Left lung (tissue), 10 donors: ENCODE results near the gene FBXL4. TPM values are rescaled to one million over a fixed set of nuclear protein-coding genes. Genes with fewer than 3 reads are reported as not detected.

ENCODE experiments used
- ATAC-seq: fragments of 200-7000 bp; cut with Tn5 transposase; one replicate; pipeline ENCODE4 v1.9.1; 2020; ENCODE audit warnings: moderate library complexity
- DNase-seq, 4 donors: peaks; one replicate each; pipeline ENCODE4 v3.0.0-alpha.2; 2013 to 2020
- H3K27ac ChIP-seq, 2 donors: fragments of 200-600 bp; sonication (generic) in 1 of 2; one replicate each; pipeline versions ENCODE4 v1.5.0 to v1.8.0; 2020 to 2021
- H3K27me3 ChIP-seq, 2 donors: fragments of 200-600 bp; sonication (generic) in 1 of 2; one replicate each; pipeline versions ENCODE4 v1.5.0 to v1.8.0; 2020 to 2021
- H3K36me3 ChIP-seq, 2 donors: fragments of 200-600 bp; sonication (generic) in 1 of 2; one replicate each; pipeline versions ENCODE4 v1.5.0 to v1.8.0; 2020 to 2021
- H3K4me1 ChIP-seq, 2 donors: fragments of 200-600 bp; one replicate each; pipeline ENCODE4 v1.8.0; 2021
- H3K4me3 ChIP-seq, 2 donors: fragments of 200-600 bp; sonication (generic) in 1 of 2; one replicate each; pipeline versions ENCODE4 v1.5.0 to v1.8.0; 2020 to 2021; ENCODE audit warnings: mild to moderate bottlenecking in 1 of 2
- H3K9me3 ChIP-seq, 2 donors: fragments of 200-600 bp; sonication (generic) in 1 of 2; one replicate each; pipeline versions ENCODE4 v1.5.0 to v1.8.0; 2020 to 2021
- CTCF ChIP-seq, 2 donors: fragments of 200-600 bp; sonication (generic) in 1 of 2; IDR thresholded peaks; one replicate each; pipeline versions ENCODE4 v1.5.0 to v1.8.0; 2021; ENCODE audit warnings: antibody characterized with exemption in 2 of 2
- intact Hi-C, 2 donors: fragments of 100-400 bp; cut with DNase I; formaldehyde crosslinking; loops; one replicate each; pipeline versions ENCODE4 v1.11.2 to v1.14.2; 2022
- polyA plus RNA-seq, 6 donors: library from polyadenylated mRNA; unstranded; fragments of 120-200 nt; gene quantifications; one replicate each; pipeline ENCODE4 v1.2.1, GENCODE V29; 2013; ENCODE audit not compliant: insufficient read length in 6 of 6
- total RNA-seq, 2 donors: library from RNA; stranded (reverse); fragmentation: NEBNext Ultra II Directional; extraction: Animal tissue kit (Norgen Biotek cat#: 25700); gene quantifications; one replicate each; pipeline ENCODE4 v1.2.1, GENCODE V29; 2021
- donor health status: DM: no; HTN: yes; CAD: no.
- donor health status: DM: no; HTN: no; CAD: no.

Gene FBXL4
- total and polyA plus RNA-seq, 8 donors, result 18.7 to 24.4 (median 21.0) TPM

DNA sequence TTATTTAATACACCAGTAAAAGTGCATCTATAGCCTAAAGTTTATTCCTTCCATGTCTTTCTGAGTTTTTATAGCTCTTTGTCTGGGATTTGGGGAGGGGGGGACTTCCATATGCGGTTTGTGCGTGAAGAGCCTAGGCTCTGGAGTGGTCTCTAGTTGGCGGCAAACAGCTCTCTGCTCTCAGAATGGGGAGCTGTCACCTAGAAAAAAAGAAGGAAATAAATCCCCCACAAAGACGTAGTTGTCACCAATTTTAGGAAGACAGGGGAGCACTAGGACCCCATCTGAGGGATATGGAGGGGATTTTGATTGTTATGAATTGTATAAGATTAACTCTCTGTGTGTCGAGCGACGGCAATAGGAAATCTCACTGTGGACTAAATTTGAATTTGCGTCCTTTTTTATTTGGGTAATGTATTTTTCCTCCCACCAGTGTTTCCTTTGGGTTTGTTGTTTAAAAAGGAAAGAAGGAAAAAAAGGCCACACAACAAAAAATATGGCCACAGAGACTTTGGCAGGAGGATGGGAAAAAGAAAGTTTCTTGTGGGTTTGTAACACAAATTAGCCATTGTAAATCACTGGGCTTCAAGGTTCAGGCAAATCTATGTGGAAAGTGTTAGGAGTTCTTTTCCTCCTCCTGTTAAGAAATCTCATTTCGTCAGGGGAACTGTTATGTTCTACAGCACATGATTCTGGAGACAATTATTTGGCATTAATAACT, 106.0 kb downstream of the FBXL4 start:
- peaks cover 6 to 24% of the 10 kb centered on the region in 2 donors for H3K4me1 ChIP-seq

GRCh38 chr6:98840996-98841513, 106.7 kb downstream of the FBXL4 start:
- DNase-seq (no peak), ATAC-seq (no peak)
- Histone ChIP-seq H3K36me3 (no peaks in the 10 kb centered on the region), H3K4me3 (no peak overlapping the region), H3K4me1 (peaks cover 6 to 24% of the 10 kb centered on the region in 2 donors), H3K9me3 (no peaks in the 10 kb centered on the region), H3K27me3 (peaks cover 100% of the 10 kb centered on the region in 2 donors), H3K27ac (no peak overlapping the region)
- intact Hi-C loops, result no loop called here
- no peak for TF ChIP-seq CTCF (IDR thresholded peaks at IDR 0.05)

More for the DNA sequence above, 106.0 kb downstream of the FBXL4 start:
- Histone ChIP-seq H3K27ac (no peak overlapping the region), H3K27me3 (peaks cover 100% of the 10 kb centered on the region in 2 donors), H3K36me3 (no peaks in the 10 kb centered on the region), H3K9me3 (no peaks in the 10 kb centered on the region), H3K4me3 (no peak overlapping the region)
- no peak for ATAC-seq
- intact Hi-C loops, result no loop called here
- TF ChIP-seq CTCF (IDR thresholded peaks at IDR 0.05), result no peak
- no peak for DNase-seq

DNA sequence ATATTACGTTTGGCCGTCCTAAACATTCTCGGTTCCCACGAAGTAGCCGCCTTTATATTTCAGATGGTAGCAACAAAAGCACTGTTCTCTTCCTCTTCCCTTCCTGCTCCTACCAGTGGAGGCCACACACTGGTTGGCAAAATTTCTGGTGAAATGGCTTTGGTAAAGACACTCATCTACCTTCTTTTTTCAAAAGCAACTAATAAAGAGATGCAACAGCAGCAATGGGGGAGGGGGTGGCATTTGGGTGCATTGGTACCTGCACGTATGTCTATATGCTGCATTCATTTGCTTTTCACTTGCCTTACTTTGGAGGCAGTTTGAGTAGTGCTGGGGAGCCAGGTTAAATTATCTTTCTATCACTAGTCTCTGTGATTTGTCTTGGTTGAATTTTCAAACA, 107.4 kb downstream of the FBXL4 start:
- Histone ChIP-seq H3K4me3 (no peak overlapping the region), H3K4me1 (peaks cover 3 to 24% of the 10 kb centered on the region in 2 donors), H3K36me3 (no peaks in the 10 kb centered on the region), H3K27me3 (peaks cover 100% of the 10 kb centered on the region in 2 donors), H3K27ac (no peak overlapping the region), H3K9me3 (no peaks in the 10 kb centered on the region)
- intact Hi-C loops, result no loop called here
- DNase-seq, result no peak
- no peak for ATAC-seq
- TF ChIP-seq CTCF (IDR thresholded peaks at IDR 0.05), result no peak

GRCh38 chr6:98839781-98840361, 107.9 kb downstream of the FBXL4 start:
- no peaks in the 10 kb centered on the region for H3K9me3 ChIP-seq
- DNase-seq (no peak), ATAC-seq (no peak)
- peak in 1 of 2 donors; percentile 14 for TF ChIP-seq CTCF (IDR thresholded peaks at IDR 0.05)
- peaks cover 0 to 24% of the 10 kb centered on the region in 2 donors for H3K4me1 ChIP-seq
- H3K36me3 ChIP-seq, result no peaks in the 10 kb centered on the region
- intact Hi-C loops, result no loop called here
- H3K27ac ChIP-seq, result no peak overlapping the region
- H3K27me3 ChIP-seq, result peaks cover 100% of the 10 kb centered on the region in 2 donors
- H3K4me3 ChIP-seq, result no peak overlapping the region

GRCh38 chr6:98838975-98839374, 108.8 kb downstream of the FBXL4 start:
- Histone ChIP-seq H3K27me3 (peaks cover 96 to 100% of the 10 kb centered on the region in 2 donors), H3K27ac (no peak overlapping the region), H3K9me3 (no peaks in the 10 kb centered on the region), H3K4me3 (no peak overlapping the region), H3K4me1 (peaks cover 0 to 23% of the 10 kb centered on the region in 2 donors), H3K36me3 (no peaks in the 10 kb centered on the region)
- ATAC-seq (no peak), DNase-seq (no peak)
- intact Hi-C loops, result no loop called here
- no peak for TF ChIP-seq CTCF (IDR thresholded peaks at IDR 0.05)
